Calu3 (cell line): Measurements from ENCODE around the gene CELSR1. TPM values are rescaled to one million over a fixed set of nuclear protein-coding genes. Genes with fewer than 3 reads are reported as not detected.

Experiments used
- BruUV-seq: library from RNA; stranded (reverse); fragments of 400-500 nt; replicated peaks from 2 replicates; lab custom pipeline; 2021; lab: Mats Ljungman, UMichigan
- CTCF ChIA-PET: fragments of 300-600 bp; sonication (Branson Sonifier 250); formaldehyde crosslinking; loops from one replicate; lab custom pipeline; 2022; ENCODE audit warnings: antibody characterized with exemption; lab: Charles Lee
- DNase-seq: peaks from one replicate; pipeline ENCODE4 v3.0.0; 2022
- H3K27ac Mint-ChIP-seq: one replicate; pipeline ENCODE4 v1.8.0; 2022; ENCODE audit warnings: mixed read lengths; ENCODE audit not compliant: unreplicated experiment
- H3K27me3 Mint-ChIP-seq: one replicate; pipeline ENCODE4 v1.8.0; 2022; ENCODE audit warnings: mixed read lengths; ENCODE audit not compliant: unreplicated experiment
- H3K36me3 Mint-ChIP-seq: one replicate; pipeline ENCODE4 v1.8.0; 2022; ENCODE audit warnings: mild to moderate bottlenecking, moderate library complexity, mixed read lengths; ENCODE audit not compliant: insufficient read depth, unreplicated experiment
- H3K4me1 Mint-ChIP-seq: one replicate; pipeline ENCODE4 v1.8.0; 2022; ENCODE audit warnings: mild to moderate bottlenecking, low read depth, mixed read lengths; ENCODE audit not compliant: unreplicated experiment
- H3K4me3 Mint-ChIP-seq: one replicate; pipeline ENCODE4 v1.8.0; 2022; ENCODE audit warnings: mild to moderate bottlenecking, low read depth, moderate library complexity, mixed read lengths; ENCODE audit not compliant: unreplicated experiment
- H3K9me3 Mint-ChIP-seq: one replicate; pipeline ENCODE4 v1.8.0; 2022; ENCODE audit warnings: low read depth, mixed read lengths; ENCODE audit not compliant: unreplicated experiment
- CTCF ChIP-seq: fragments of 200-600 bp; IDR thresholded peaks from one replicate; pipeline ENCODE4 v1.8.0; 2022; ENCODE audit warnings: antibody characterized with exemption; ENCODE audit not compliant: unreplicated experiment
- intact Hi-C: fragments of 100-400 bp; cut with micrococcal nuclease; formaldehyde crosslinking; loops from one replicate; pipeline ENCODE4 v1.10.0; 2022; ENCODE audit not compliant: unreplicated experiment
- total RNA-seq: library from RNA; stranded (reverse); gene quantifications from 2 replicates; pipeline ENCODE4 v1.2.3, GENCODE V29; 2022

Gene CELSR1
- total RNA-seq, 1 experiment from 2014 or later, result 45.5 TPM

- Mint-ChIP-seq H3K36me3 (peaks cover 8% of the 10 kb centered on the region), H3K9me3 (no peaks in the 10 kb centered on the region), H3K4me1 (peaks cover 42% of the 10 kb centered on the region), H3K4me3 (peak overlapping the region; percentile 18), H3K27ac (no peak overlapping the region), H3K27me3 (peaks cover 13% of the 10 kb centered on the region)
- DNase-seq, result peak; percentile 28
- no peak for TF ChIP-seq CTCF
- CTCF ChIA-PET, result no interaction called here
- no TSS peak for BruUV-seq
- intact Hi-C loops, result no loop called here
These were observed 86.4 kb downstream of the CELSR1 start for GRCh38 chr22:46450931-46451561.

GRCh38 chr22:46449974-46450745 is 87.3 kb downstream of the CELSR1 start:
- no TSS peak for BruUV-seq
- H3K4me3 Mint-ChIP-seq, result no peak overlapping the region
- peaks cover 42% of the 10 kb centered on the region for H3K4me1 Mint-ChIP-seq
- peaks cover 13% of the 10 kb centered on the region for H3K27me3 Mint-ChIP-seq
- H3K36me3 Mint-ChIP-seq, result peaks cover 12% of the 10 kb centered on the region
- intact Hi-C loops, result no loop called here
- H3K9me3 Mint-ChIP-seq, result no peaks in the 10 kb centered on the region
- H3K27ac Mint-ChIP-seq, result no peak overlapping the region
- CTCF ChIA-PET, result no interaction called here
- no peak for TF ChIP-seq CTCF
- DNase-seq, result no peak

- TF ChIP-seq CTCF, result no peak
- Mint-ChIP-seq H3K36me3 (peaks cover 12% of the 10 kb centered on the region), H3K4me3 (no peak overlapping the region), H3K27me3 (peaks cover 13% of the 10 kb centered on the region), H3K4me1 (peaks cover 36% of the 10 kb centered on the region), H3K9me3 (no peaks in the 10 kb centered on the region), H3K27ac (no peak overlapping the region)
- BruUV-seq, result no TSS peak
- intact Hi-C loops, result no loop called here
- no peak for DNase-seq
- CTCF ChIA-PET, result interaction anchor here (0.7 kb wide), 1 partner anchor 950 kb away, joined by 4 read pairs; no protein-coding TSS in a partner anchor
These were observed 88.2 kb downstream of the CELSR1 start for GRCh38 chr22:46449116-46449691.

- H3K27me3 Mint-ChIP-seq, result peaks cover 13% of the 10 kb centered on the region
- no peak for DNase-seq
- no peak overlapping the region for H3K4me3 Mint-ChIP-seq
- peaks cover 32% of the 10 kb centered on the region for H3K4me1 Mint-ChIP-seq
- no TSS peak for BruUV-seq
- H3K27ac Mint-ChIP-seq, result no peak overlapping the region
- peaks cover 12% of the 10 kb centered on the region for H3K36me3 Mint-ChIP-seq
- intact Hi-C loops, result no loop called here
- no peaks in the 10 kb centered on the region for H3K9me3 Mint-ChIP-seq
- TF ChIP-seq CTCF, result no peak
- CTCF ChIA-PET, result no interaction called here
These were observed 89.1 kb downstream of the CELSR1 start for GRCh38 chr22:46448333-46448732.
